H1 (cell line): ENCODE results near the gene CACFD1. TPM values are rescaled to one million over a fixed set of nuclear protein-coding genes. Genes with fewer than 3 reads are reported as not detected.

Experiments
- polyA plus RNA-seq, 7 experiments: library from polyadenylated mRNA; depleted of rRNA in 3 of 7; stranded (reverse) in 5 of 7; unstranded in 2 of 7; fragments of >200 nt in 5 of 7; fragments of 200-250 nt in 2 of 7; gene quantifications; 1 replicate in 5 of 7; 2 replicates in 1 of 7; 4 replicates in 1 of 7; pipeline versions ENCODE4 v1.2.1 to v1.2.3, GENCODE V29; 2011 to 2013; ENCODE audit warnings: missing spikeins in 2 of 7, mixed read lengths in 2 of 7
- total RNA-seq: library from RNA; stranded (reverse); fragmentation: NEBNext Ultra II Directional; extraction: Animal tissue kit (Norgen Biotek cat#: 25700); gene quantifications from 2 replicates; pipeline ENCODE4 v1.2.1, GENCODE V29; 2021

The CACFD1 gene
- total and polyA plus RNA-seq, 2 of the 8 experiments (the other 6 are each of a cell fraction or from before 2014, with no cell fraction given): 13.4 to 15.5 TPM

Other genes starting within 250 kb of the CACFD1 start
- not detected in 2 replicates for gene ABO, start 184.8 kb upstream of the CACFD1 start, total RNA-seq
- gene ABO, start 184.8 kb upstream of the CACFD1 start, polyA plus RNA-seq (2011; rRNA removed): 0.03 and 0.19 TPM in 2 replicates
- gene SURF6, start 123.8 kb upstream of the CACFD1 start, total RNA-seq: 23.7 and 26.7 TPM in 2 replicates
- gene SURF6, start 123.8 kb upstream of the CACFD1 start, polyA plus RNA-seq (2011; rRNA removed): 6.1 and 9.6 TPM in 2 replicates
- gene MED22, start 111.8 kb upstream of the CACFD1 start, total RNA-seq: 56.4 and 61.8 TPM in 2 replicates
- gene MED22, start 111.8 kb upstream of the CACFD1 start, polyA plus RNA-seq (2011; rRNA removed): 68.4 and 105 TPM in 2 replicates
- gene RPL7A, start 111.8 kb upstream of the CACFD1 start, total RNA-seq: 2,578 and 2,633 TPM in 2 replicates
- gene RPL7A, start 111.8 kb upstream of the CACFD1 start, polyA plus RNA-seq (2011; rRNA removed): 2,379 and 2,783 TPM in 2 replicates
- gene SURF1, start 103.5 kb upstream of the CACFD1 start, total RNA-seq: 39.6 and 43.1 TPM in 2 replicates
- 35.4 and 44.7 TPM in 2 replicates for gene SURF1, start 103.5 kb upstream of the CACFD1 start, polyA plus RNA-seq (2011; rRNA removed)
- gene SURF2, start 103.4 kb upstream of the CACFD1 start, total RNA-seq: 36.6 and 42.1 TPM in 2 replicates
- gene SURF2, start 103.4 kb upstream of the CACFD1 start, polyA plus RNA-seq (2011; rRNA removed): 37.7 and 54.4 TPM in 2 replicates
- 167 and 182 TPM in 2 replicates for gene SURF4, start 83.9 kb upstream of the CACFD1 start, total RNA-seq
- gene SURF4, start 83.9 kb upstream of the CACFD1 start, polyA plus RNA-seq (2011; rRNA removed): 176 and 201 TPM in 2 replicates
- not detected in 2 replicates for gene STKLD1, start 83.6 kb upstream of the CACFD1 start, total RNA-seq
- 0.26 and 0.55 TPM in 2 replicates for gene STKLD1, start 83.6 kb upstream of the CACFD1 start, polyA plus RNA-seq (2011; rRNA removed)
- gene REXO4, start 42.0 kb upstream of the CACFD1 start, total RNA-seq: 37.7 and 38.3 TPM in 2 replicates
- 19.1 and 27.2 TPM in 2 replicates for gene REXO4, start 42.0 kb upstream of the CACFD1 start, polyA plus RNA-seq (2011; rRNA removed)
- gene ADAMTS13, start 37.6 kb upstream of the CACFD1 start, total RNA-seq: 5.1 and 5.8 TPM in 2 replicates
- gene ADAMTS13, start 37.6 kb upstream of the CACFD1 start, polyA plus RNA-seq (2011; rRNA removed): 4.4 and 6.6 TPM in 2 replicates
- 16.6 and 17.9 TPM in 2 replicates for gene SLC2A6, start 19.1 kb downstream of the CACFD1 start, total RNA-seq
- 17.8 and 18.6 TPM in 2 replicates for gene SLC2A6, start 19.1 kb downstream of the CACFD1 start, polyA plus RNA-seq (2011; rRNA removed)
- gene MYMK, start 65.0 kb downstream of the CACFD1 start, total RNA-seq: not detected in 2 replicates
- 0.30 TPM in 1 of 2 replicates, not detected in the other for gene MYMK, start 65.0 kb downstream of the CACFD1 start, polyA plus RNA-seq (2011; rRNA removed)
- gene ADAMTSL2, start 74.7 kb downstream of the CACFD1 start, total RNA-seq: 0.69 and 0.74 TPM in 2 replicates
- 0.76 and 1.0 TPM in 2 replicates for gene ADAMTSL2, start 74.7 kb downstream of the CACFD1 start, polyA plus RNA-seq (2011; rRNA removed)
- gene FAM163B, start 149.4 kb downstream of the CACFD1 start, total RNA-seq: 0.38 and 0.63 TPM in 2 replicates
- gene FAM163B, start 149.4 kb downstream of the CACFD1 start, polyA plus RNA-seq (2011; rRNA removed): 1.0 and 2.6 TPM in 2 replicates
- 0.29 TPM in 1 of 2 replicates, not detected in the other for gene DBH, start 176.4 kb downstream of the CACFD1 start, total RNA-seq
- gene DBH, start 176.4 kb downstream of the CACFD1 start, polyA plus RNA-seq (2011; rRNA removed): 0.18 and 0.24 TPM in 2 replicates